SK-N-SH treated with all-trans-retinoic acid at 6 μM for 48 hours (cell line): ENCODE results near the gene DNAH5.

Source experiments
- ATAC-seq: fragments of 200-7000 bp; cut with Tn5 transposase; 3 replicates; pipeline ENCODE4 v1.9.1; 2020; ENCODE audit warnings: mild to moderate bottlenecking, moderate library complexity
- ARNTL ChIP-seq: fragments of 450-650 bp; formaldehyde crosslinking; IDR thresholded peaks from 2 replicates; pipeline ENCODE4 v1.5.0; 2020; ENCODE audit warnings: low read depth, mild to moderate bottlenecking, moderate library complexity, borderline replicate concordance
- CREB5 ChIP-seq: fragments of 250-450 bp; sonication (Bioruptor Pico); IDR thresholded peaks from 2 replicates; pipeline ENCODE4 v1.5.1; 2020; ENCODE audit warnings: low read depth, mild to moderate bottlenecking, moderate library complexity
- CSDC2 ChIP-seq: fragments of 250-450 bp; sonication (Bioruptor Pico); IDR thresholded peaks from 2 replicates; pipeline ENCODE4 v1.5.0; 2020; ENCODE audit warnings: mild to moderate bottlenecking, moderate library complexity
- ESRRG ChIP-seq: fragments of 250-450 bp; sonication (Bioruptor Pico); IDR thresholded peaks from 2 replicates; pipeline ENCODE4 v1.6.1; 2021; ENCODE audit warnings: mild to moderate bottlenecking
- GLIS3 ChIP-seq: fragments of 250-450 bp; sonication (Bioruptor Pico); IDR thresholded peaks from 2 replicates; pipeline ENCODE4 v1.5.0; 2020; ENCODE audit warnings: mild to moderate bottlenecking, moderate library complexity
- ISL1 ChIP-seq: fragments of 250-450 bp; sonication (Bioruptor Pico); IDR thresholded peaks from 2 replicates; pipeline ENCODE4 v2.1.2; 2022; ENCODE audit warnings: mild to moderate bottlenecking, moderate library complexity
- OSR1 ChIP-seq: fragments of 250-450 bp; sonication (Bioruptor Pico); IDR thresholded peaks from 2 replicates; pipeline ENCODE4 v1.8.0; 2022; ENCODE audit warnings: moderate library complexity, mild to moderate bottlenecking, inconsistent platforms
- POU6F1 ChIP-seq: fragments of 250-450 bp; sonication (Bioruptor Pico); IDR thresholded peaks from 2 replicates; pipeline ENCODE4 v1.8.0; 2021; ENCODE audit warnings: low read depth, mild to moderate bottlenecking, moderate library complexity, borderline replicate concordance
- PPARA ChIP-seq: fragments of 250-450 bp; sonication (Bioruptor Pico); IDR thresholded peaks from 2 replicates; pipeline ENCODE4 v1.5.0; 2020; ENCODE audit warnings: mild to moderate bottlenecking, borderline replicate concordance
- RARB ChIP-seq: fragments of 250-450 bp; sonication (Bioruptor Pico); IDR thresholded peaks from 2 replicates; pipeline ENCODE4 v1.8.0; 2021; ENCODE audit warnings: mild to moderate bottlenecking, moderate library complexity
- SNAI2 ChIP-seq: fragments of 250-450 bp; sonication (Bioruptor Pico); IDR thresholded peaks from 2 replicates; pipeline ENCODE4 v1.5.0; 2020; ENCODE audit warnings: mild to moderate bottlenecking, moderate library complexity
- TCF4 ChIP-seq: fragments of 250-450 bp; sonication (Bioruptor Pico); IDR thresholded peaks from 2 replicates; pipeline ENCODE4 v1.8.0; 2021; ENCODE audit warnings: mild to moderate bottlenecking, moderate library complexity, borderline replicate concordance
- TOX ChIP-seq: fragments of 250-450 bp; sonication (Bioruptor Pico); IDR thresholded peaks from 2 replicates; pipeline ENCODE4 v1.8.0; 2021; ENCODE audit warnings: mild to moderate bottlenecking, moderate library complexity, borderline replicate concordance
- TSHZ2 ChIP-seq: fragments of 250-450 bp; sonication (Bioruptor Pico); IDR thresholded peaks from 2 replicates; pipeline ENCODE4 v1.5.0; 2020; ENCODE audit warnings: mild to moderate bottlenecking, moderate library complexity
- ZC3H10 ChIP-seq: fragments of 250-450 bp; sonication (Bioruptor Pico); IDR thresholded peaks from 2 replicates; pipeline ENCODE4 v1.5.1; 2021; ENCODE audit warnings: mild to moderate bottlenecking, moderate library complexity
- ZFP3 ChIP-seq: fragments of 250-450 bp; sonication (Bioruptor Pico); IDR thresholded peaks from 2 replicates; pipeline ENCODE4 v1.5.0; 2020; ENCODE audit warnings: mild to moderate bottlenecking, moderate library complexity
- ZFP30 ChIP-seq: fragments of 450-650 bp; formaldehyde crosslinking; IDR thresholded peaks from 2 replicates; pipeline ENCODE4 v1.5.0; 2022; ENCODE audit warnings: mild to moderate bottlenecking, moderate library complexity
- ZNF565 ChIP-seq: fragments of 450-650 bp; formaldehyde crosslinking; conservative IDR thresholded peaks from 2 replicates; pipeline ENCODE4 v1.5.0; 2020; ENCODE audit warnings: low read depth, mild to moderate bottlenecking, moderate library complexity
- ZNF70 ChIP-seq: fragments of 450-650 bp; formaldehyde crosslinking; IDR thresholded peaks from 2 replicates; pipeline ENCODE4 v1.5.0; 2020; ENCODE audit warnings: mild to moderate bottlenecking, moderate library complexity
- ZNF8 ChIP-seq: fragments of 450-650 bp; formaldehyde crosslinking; IDR thresholded peaks from 2 replicates; pipeline ENCODE4 v1.5.0; 2020; ENCODE audit warnings: mild to moderate bottlenecking, moderate library complexity
- TF ChIP-seq, protein P1 (sequence below): fragments of 250-450 bp; sonication (Bioruptor Pico); IDR thresholded peaks from 2 replicates; pipeline ENCODE4 v1.8.0; 2020; ENCODE audit warnings: mild to moderate bottlenecking, moderate library complexity, borderline replicate concordance

DNAH5 gene

DNA sequence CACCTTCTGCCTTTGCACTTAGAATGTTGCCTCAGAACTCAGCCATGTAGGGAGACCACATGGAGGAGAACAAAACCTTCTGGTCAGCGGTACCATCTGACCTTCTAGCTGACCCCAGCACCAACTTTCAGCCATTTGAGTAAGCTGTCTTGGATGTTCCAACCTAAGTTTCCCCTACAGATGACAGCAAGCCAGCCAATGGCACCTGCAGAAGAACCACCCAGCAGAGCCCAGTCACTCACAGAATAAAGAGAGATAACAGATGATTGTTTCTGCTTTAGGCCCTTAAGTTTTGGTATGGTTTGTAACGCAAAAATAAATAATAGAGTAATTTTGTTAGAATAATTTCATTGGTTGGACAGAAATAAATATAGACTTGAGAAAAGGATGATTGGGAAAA lies 10.4 kb downstream of the DNAH5 start:
- no peak for ATAC-seq
- TF ChIP-seq ZNF70: no peak
- TF ChIP-seq CSDC2 (CRISPR knock-in tag): no peak

DNA sequence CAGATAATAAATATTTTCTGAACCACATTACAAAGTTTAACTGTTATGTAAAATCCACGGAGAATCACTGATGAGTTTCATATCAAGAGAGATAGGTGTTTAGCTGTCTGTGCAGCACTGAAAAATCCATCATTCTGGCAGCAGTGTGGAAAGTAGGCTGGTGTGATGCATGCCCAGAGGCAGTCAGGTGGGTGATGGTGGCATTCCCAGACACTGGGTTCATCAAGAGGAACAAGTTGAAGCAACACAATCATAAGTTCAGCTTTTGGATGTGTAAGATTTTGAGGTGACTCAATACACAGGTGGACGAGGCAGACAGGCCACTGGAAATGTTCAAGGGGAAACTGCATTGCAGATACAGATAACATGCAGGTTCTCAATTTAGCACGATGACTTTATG lies 11.9 kb downstream of the DNAH5 start:
- TF ChIP-seq PPARA (no peak), TOX (CRISPR knock-in tag) (no peak), CREB5 (CRISPR knock-in tag) (no peak), ZNF8 (CRISPR knock-in tag) (no peak), ESRRG (CRISPR knock-in tag) (no peak), SNAI2 (no peak), TCF4 (CRISPR knock-in tag) (no peak), ZNF70 (no peak), RARB (no peak), ZFP30 (CRISPR knock-in tag) (no peak), ZNF565 (CRISPR knock-in tag) (no peak), ZFP3 (CRISPR knock-in tag) (no peak), ARNTL (no peak)
- TF ChIP-seq, protein P1, sequence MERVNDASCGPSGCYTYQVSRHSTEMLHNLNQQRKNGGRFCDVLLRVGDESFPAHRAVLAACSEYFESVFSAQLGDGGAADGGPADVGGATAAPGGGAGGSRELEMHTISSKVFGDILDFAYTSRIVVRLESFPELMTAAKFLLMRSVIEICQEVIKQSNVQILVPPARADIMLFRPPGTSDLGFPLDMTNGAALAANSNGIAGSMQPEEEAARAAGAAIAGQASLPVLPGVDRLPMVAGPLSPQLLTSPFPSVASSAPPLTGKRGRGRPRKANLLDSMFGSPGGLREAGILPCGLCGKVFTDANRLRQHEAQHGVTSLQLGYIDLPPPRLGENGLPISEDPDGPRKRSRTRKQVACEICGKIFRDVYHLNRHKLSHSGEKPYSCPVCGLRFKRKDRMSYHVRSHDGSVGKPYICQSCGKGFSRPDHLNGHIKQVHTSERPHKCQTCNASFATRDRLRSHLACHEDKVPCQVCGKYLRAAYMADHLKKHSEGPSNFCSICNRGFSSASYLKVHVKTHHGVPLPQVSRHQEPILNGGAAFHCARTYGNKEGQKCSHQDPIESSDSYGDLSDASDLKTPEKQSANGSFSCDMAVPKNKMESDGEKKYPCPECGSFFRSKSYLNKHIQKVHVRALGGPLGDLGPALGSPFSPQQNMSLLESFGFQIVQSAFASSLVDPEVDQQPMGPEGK (CRISPR knock-in tag): no peak
- ATAC-seq: no peak

DNA sequence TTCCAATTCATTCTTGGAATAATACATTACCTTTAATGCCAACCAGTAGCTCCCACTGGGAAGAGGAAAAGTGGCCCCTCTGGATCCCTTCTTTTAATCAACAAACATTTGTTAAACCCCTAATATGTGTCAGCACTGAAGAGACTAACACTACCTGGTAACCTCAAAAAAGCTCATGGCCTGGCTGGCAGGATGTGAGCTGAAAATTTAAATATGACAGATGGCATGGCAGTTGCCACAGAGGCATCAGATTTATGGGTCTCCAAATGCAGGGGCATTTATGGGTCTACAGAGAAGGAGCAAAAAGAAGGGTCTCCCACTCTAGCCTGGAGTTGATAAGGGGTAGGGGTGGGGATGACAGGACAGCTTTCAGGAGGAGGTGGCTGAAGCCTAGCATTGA lies 12.5 kb downstream of the DNAH5 start:
- ATAC-seq: no peak
- TF ChIP-seq OSR1 (CRISPR knock-in tag): no peak
- no peak for TF ChIP-seq ZFP30 (CRISPR knock-in tag)
- TF ChIP-seq TOX (CRISPR knock-in tag): no peak
- TF ChIP-seq, protein P1 (CRISPR knock-in tag): no peak
- TF ChIP-seq GLIS3 (CRISPR knock-in tag): no peak
- TF ChIP-seq CSDC2 (CRISPR knock-in tag): no peak
- no peak for TF ChIP-seq POU6F1
- TF ChIP-seq ZFP3 (CRISPR knock-in tag): no peak
- TF ChIP-seq CREB5 (CRISPR knock-in tag): no peak
- no peak for TF ChIP-seq ZNF8 (CRISPR knock-in tag)
- no peak for TF ChIP-seq ZC3H10 (CRISPR knock-in tag)

- no peak for TF ChIP-seq ISL1 (CRISPR knock-in tag)
- no peak for TF ChIP-seq ZNF8 (CRISPR knock-in tag)
- no peak for TF ChIP-seq ESRRG (CRISPR knock-in tag)
- no peak for TF ChIP-seq TOX (CRISPR knock-in tag)
- no peak for TF ChIP-seq CREB5 (CRISPR knock-in tag)
- TF ChIP-seq ZFP30 (CRISPR knock-in tag): no peak
- no peak for TF ChIP-seq PPARA
- TF ChIP-seq ARNTL: no peak
- no peak for TF ChIP-seq TSHZ2 (CRISPR knock-in tag)
- ATAC-seq: no peak
Observed at GRCh38 chr5:13930541-13931171, 13.8 kb downstream of the DNAH5 start.
